ENCODE data around the gene GTPBP1. TPM values are rescaled to one million over a fixed set of nuclear protein-coding genes. Genes with fewer than 3 reads are reported as not detected.

GTPBP1 gene
- total RNA-seq, 1 donor from 2014 or later = 19.3 TPM

GRCh38 chr22:38777087-38777671 is 71.4 kb downstream of the GTPBP1 start:
- Histone ChIP-seq H3K9ac (ENCODE audit: low read depth in 1 of 3, low read length in 3 of 3) (no peak overlapping the region), H3K36me3 (ENCODE audit: control insufficient read depth in 3 of 3, insufficient read depth in 3 of 3, low read length in 3 of 3) (peaks cover 8 to 16% (median 11%) of the 10 kb centered on the region in 3 donors), H3K27ac (ENCODE audit: low read depth, low read length) (peak overlapping the region; percentile 12), H3K27me3 (ENCODE audit: control insufficient read depth in 3 of 3, insufficient read depth in 3 of 3, low read length in 3 of 3) (no peaks in the 10 kb centered on the region), H3K4me1 (ENCODE audit: control insufficient read depth in 3 of 3, insufficient read depth in 3 of 3, low read length in 3 of 3) (peaks cover 0 to 25% (median 18%) of the 10 kb centered on the region in 3 donors), H3K4me3 (ENCODE audit: low read length in 3 of 3) (peak overlapping the region in 1 of 3 donors; percentile 13), H3K9me3 (ENCODE audit: control insufficient read depth in 3 of 3, low read length in 3 of 3) (no peaks in the 10 kb centered on the region)

DNA sequence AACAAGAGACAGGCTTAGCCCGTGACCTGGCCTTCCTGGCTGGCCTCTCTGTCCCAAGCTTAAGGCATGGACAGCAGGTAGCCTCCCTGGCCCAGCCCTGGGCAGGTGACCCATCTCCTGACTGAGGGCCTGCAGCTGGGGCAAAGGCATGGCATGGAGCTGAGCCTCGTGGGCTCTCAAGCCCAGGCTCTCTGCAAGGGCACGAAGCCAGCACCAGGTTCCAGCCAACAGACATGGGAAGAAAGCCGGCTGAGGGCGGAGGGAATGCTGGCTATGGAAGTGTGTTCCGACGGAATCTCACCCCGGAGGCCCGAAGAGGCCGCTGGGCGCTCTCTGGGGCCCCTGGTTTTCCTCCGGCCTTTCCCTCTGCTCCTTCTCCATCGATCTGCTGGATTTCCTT is 75.3 kb downstream of the GTPBP1 start:
- Histone ChIP-seq H3K36me3 (ENCODE audit: control insufficient read depth in 3 of 3, insufficient read depth in 3 of 3, low read length in 3 of 3) (peaks cover 10 to 16% (median 11%) of the 10 kb centered on the region in 3 donors), H3K4me1 (ENCODE audit: control insufficient read depth in 3 of 3, insufficient read depth in 3 of 3, low read length in 3 of 3) (peaks cover 3 to 25% (median 18%) of the 10 kb centered on the region in 3 donors), H3K27ac (ENCODE audit: low read depth, low read length) (no peak overlapping the region), H3K27me3 (ENCODE audit: control insufficient read depth in 3 of 3, insufficient read depth in 3 of 3, low read length in 3 of 3) (no peaks in the 10 kb centered on the region), H3K4me3 (ENCODE audit: low read length in 3 of 3) (no peak overlapping the region), H3K9ac (ENCODE audit: low read depth in 1 of 3, low read length in 3 of 3) (no peak overlapping the region), H3K9me3 (ENCODE audit: control insufficient read depth in 3 of 3, low read length in 3 of 3) (no peaks in the 10 kb centered on the region)

DNA sequence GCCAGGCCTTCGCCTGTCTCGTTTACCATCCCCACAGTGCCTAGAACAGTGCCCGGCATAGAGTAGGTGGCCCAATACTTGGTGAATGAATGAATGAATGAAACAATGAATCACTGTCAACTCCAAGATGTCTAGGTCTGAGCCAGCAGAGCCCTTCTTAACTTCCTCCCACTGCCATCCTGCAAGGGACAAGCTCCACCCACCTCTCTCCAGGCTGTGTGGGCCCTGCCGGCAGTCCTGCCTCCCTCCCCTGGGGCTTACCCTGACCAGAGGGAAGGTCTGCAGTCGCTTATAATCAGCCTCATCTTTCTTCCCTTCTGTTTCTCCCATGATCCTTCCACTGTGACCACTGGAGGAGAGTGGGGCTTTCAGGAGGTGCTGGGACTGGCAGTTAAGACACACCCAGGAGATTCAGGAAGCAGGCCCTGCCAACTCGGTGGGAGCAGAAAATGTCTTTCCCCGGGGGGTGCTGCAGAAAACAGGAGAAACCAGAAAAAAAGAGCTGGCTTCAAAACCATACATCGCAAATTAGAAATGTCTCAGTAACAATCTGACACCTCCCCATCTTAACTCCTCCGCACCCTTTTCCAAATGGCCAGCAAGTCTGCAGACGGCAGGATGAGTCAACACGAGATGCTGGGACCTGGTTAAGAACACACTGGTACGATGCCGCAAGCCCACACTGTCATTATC is 76.8 kb downstream of the GTPBP1 start:
- Histone ChIP-seq H3K27me3 (ENCODE audit: control insufficient read depth in 3 of 3, insufficient read depth in 3 of 3, low read length in 3 of 3) (no peaks in the 10 kb centered on the region), H3K9me3 (ENCODE audit: control insufficient read depth in 3 of 3, low read length in 3 of 3) (no peaks in the 10 kb centered on the region), H3K4me1 (ENCODE audit: control insufficient read depth in 3 of 3, insufficient read depth in 3 of 3, low read length in 3 of 3) (peaks cover 3 to 15% (median 6%) of the 10 kb centered on the region in 3 donors), H3K27ac (ENCODE audit: low read depth, low read length) (no peak overlapping the region), H3K36me3 (ENCODE audit: control insufficient read depth in 3 of 3, insufficient read depth in 3 of 3, low read length in 3 of 3) (peaks cover 10 to 16% (median 11%) of the 10 kb centered on the region in 3 donors), H3K9ac (ENCODE audit: low read depth in 1 of 3, low read length in 3 of 3) (no peak overlapping the region), H3K4me3 (ENCODE audit: low read length in 3 of 3) (no peak overlapping the region)

Small RNA genes lying within 50 kb of the gene (small RNA-seq; reads per million reads assigned to genes)
- gene AL021707.8 = not detected

Other genes starting within 250 kb of the GTPBP1 start
- 32.9 TPM for gene KDELR3, start 237.8 kb upstream of the GTPBP1 start, total RNA-seq
- gene DDX17, start 199.6 kb upstream of the GTPBP1 start, total RNA-seq = 358 TPM
- 3.7 TPM for gene DMC1, start 135.8 kb upstream of the GTPBP1 start, total RNA-seq
- 0.52 TPM for gene FAM227A, start 49.6 kb upstream of the GTPBP1 start, total RNA-seq
- gene CBY1, start 49.3 kb upstream of the GTPBP1 start, total RNA-seq = 14.1 TPM
- 63.7 TPM for gene TOMM22, start 24.0 kb upstream of the GTPBP1 start, total RNA-seq
- gene JOSD1, start 5.0 kb upstream of the GTPBP1 start, total RNA-seq = 25.1 TPM
- 40.2 TPM for gene SUN2, start 50.1 kb downstream of the GTPBP1 start, total RNA-seq
- gene DNAL4, start 88.2 kb downstream of the GTPBP1 start, total RNA-seq = 12.0 TPM
- gene NPTXR, start 138.1 kb downstream of the GTPBP1 start, total RNA-seq = 1.6 TPM
- gene CBX6, start 166.3 kb downstream of the GTPBP1 start, total RNA-seq = 19.3 TPM

All from skeletal muscle tissue (tissue), 5 donors.